Neural progenitor cell (in vitro differentiated cells): ENCODE data around the gene PRR19.

ENCODE experiments used
- EZH2 ChIP-seq: fragments of 200-600 bp; sonication (generic); IDR thresholded peaks from 2 replicates; pipeline ENCODE4 v1.6.1; 2017; ENCODE audit warnings: antibody characterized with exemption, mild to moderate bottlenecking, moderate library complexity
- TF ChIP-seq, protein P1 (sequence below): fragments of 200-600 bp; sonication (generic); IDR thresholded peaks from 2 replicates; pipeline ENCODE4 v1.5.1; 2017; ENCODE audit warnings: antibody characterized with exemption, mild to moderate bottlenecking

DNA sequence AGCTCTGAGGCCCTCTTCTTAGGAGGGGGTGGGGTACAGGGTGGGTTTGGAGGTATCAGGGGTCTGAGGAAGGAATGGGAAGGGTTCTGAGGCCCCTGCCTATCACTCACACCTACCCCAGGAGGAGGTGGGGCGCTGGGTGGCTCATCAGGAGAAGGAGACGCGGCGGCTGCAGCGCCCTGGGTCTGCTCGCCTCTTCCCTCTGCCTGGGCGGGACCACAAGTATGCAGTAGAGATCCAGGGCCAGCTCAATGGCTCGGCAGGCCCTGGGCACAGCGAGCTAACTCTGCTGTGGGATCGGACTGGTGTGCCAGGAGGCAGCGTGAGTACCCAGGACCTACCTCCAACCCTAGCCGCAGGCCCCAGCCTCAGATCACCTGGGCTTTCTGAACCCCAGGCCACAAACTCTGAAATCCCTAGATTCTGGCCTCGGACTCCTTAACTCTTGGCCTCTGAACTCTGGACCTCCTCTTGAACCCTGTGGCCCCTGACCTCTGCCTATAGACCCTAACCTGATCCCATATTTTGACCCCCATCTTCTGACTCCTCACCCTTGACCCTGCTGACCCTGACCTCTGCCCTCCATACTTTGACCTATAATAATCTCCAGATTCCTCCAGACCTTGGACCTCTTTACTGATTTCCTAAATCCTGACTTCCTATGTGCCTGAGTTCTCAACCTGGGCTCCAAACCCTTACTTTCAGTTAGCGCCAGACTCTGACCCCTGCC is 47.6 kb downstream of the PRR19 start:
- TF ChIP-seq, protein P1, sequence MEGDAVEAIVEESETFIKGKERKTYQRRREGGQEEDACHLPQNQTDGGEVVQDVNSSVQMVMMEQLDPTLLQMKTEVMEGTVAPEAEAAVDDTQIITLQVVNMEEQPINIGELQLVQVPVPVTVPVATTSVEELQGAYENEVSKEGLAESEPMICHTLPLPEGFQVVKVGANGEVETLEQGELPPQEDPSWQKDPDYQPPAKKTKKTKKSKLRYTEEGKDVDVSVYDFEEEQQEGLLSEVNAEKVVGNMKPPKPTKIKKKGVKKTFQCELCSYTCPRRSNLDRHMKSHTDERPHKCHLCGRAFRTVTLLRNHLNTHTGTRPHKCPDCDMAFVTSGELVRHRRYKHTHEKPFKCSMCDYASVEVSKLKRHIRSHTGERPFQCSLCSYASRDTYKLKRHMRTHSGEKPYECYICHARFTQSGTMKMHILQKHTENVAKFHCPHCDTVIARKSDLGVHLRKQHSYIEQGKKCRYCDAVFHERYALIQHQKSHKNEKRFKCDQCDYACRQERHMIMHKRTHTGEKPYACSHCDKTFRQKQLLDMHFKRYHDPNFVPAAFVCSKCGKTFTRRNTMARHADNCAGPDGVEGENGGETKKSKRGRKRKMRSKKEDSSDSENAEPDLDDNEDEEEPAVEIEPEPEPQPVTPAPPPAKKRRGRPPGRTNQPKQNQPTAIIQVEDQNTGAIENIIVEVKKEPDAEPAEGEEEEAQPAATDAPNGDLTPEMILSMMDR = no peak
- TF ChIP-seq EZH2 = no peak
